Right lobe of liver (tissue), 4 donors: ENCODE measurements around the gene CEP250.

Source experiments
- POLR2A ChIP-seq: fragments of 450-650 bp; IDR thresholded peaks from one replicate; pipeline ENCODE4 v1.6.1; 2017; ENCODE audit warnings: antibody characterized with exemption, mild to moderate bottlenecking
- TF ChIP-seq, protein P1 (sequence below), 4 donors: fragments of 200-600 bp in 3 of 4; fragments of 450-650 bp in 1 of 4; IDR thresholded peaks; one replicate each; pipeline versions ENCODE4 v1.5.1 to v1.8.0; 2016 to 2022; ENCODE audit warnings: antibody characterized with exemption in 4 of 4, mild to moderate bottlenecking in 2 of 4
- donor health status: DM: no; HTN: no; CAD: no.
- donor health status: DM: no; HTN: no; CAD: no.
- donor health status: DM: no; HTN: yes; CAD: no.

DNA sequence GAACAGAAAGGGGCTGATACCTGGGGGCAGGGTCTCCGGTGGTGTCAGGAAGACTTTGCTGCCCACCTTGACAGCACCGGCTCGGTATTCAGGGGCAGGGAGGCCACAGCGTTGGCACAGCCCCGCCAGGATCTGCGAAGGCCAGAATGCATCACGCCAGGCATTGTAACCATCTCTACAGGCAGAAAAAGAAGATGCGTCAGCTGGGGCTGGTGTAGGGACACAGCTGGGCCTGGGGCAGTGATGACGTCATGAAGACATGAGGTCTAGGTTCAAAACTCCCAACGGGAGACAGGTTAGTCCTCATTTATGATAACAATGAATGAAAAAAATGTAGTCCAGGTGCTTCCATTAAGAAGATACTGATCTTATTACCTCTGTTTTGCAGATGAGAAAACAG is 108.4 kb downstream of the CEP250 start:
- TF ChIP-seq, protein P1, sequence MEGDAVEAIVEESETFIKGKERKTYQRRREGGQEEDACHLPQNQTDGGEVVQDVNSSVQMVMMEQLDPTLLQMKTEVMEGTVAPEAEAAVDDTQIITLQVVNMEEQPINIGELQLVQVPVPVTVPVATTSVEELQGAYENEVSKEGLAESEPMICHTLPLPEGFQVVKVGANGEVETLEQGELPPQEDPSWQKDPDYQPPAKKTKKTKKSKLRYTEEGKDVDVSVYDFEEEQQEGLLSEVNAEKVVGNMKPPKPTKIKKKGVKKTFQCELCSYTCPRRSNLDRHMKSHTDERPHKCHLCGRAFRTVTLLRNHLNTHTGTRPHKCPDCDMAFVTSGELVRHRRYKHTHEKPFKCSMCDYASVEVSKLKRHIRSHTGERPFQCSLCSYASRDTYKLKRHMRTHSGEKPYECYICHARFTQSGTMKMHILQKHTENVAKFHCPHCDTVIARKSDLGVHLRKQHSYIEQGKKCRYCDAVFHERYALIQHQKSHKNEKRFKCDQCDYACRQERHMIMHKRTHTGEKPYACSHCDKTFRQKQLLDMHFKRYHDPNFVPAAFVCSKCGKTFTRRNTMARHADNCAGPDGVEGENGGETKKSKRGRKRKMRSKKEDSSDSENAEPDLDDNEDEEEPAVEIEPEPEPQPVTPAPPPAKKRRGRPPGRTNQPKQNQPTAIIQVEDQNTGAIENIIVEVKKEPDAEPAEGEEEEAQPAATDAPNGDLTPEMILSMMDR (IDR thresholded peaks at IDR 0.05) = no peak
- TF ChIP-seq POLR2A = no peak
